ENCODE measurements around the gene RAI1.

Gene RAI1

DNA sequence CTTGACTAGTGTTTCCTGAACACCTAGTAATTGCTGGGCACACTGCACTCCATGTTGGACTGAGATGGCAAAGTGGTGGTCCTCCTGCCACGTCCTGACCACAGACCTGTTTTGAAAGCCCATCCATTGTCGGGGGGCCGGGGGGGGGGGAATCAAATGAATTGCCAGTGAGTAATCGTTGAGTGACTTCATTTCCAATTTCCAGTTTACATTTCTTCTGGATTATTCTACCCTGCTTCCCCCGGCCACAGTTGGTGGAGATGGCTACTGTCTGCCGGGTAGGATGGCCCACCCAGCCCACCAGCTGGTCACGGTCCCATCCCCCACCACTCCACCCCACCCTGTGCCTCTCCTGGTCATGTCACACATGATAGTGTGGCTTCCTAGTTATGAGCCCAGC lies 18.2 kb downstream of the RAI1 start:
- no peak for DNase-seq (ENCODE audit: low spot score)

GRCh38 chr17:17700251-17700969 lies 19.2 kb downstream of the RAI1 start:
- TF ChIP-seq, protein P1, sequence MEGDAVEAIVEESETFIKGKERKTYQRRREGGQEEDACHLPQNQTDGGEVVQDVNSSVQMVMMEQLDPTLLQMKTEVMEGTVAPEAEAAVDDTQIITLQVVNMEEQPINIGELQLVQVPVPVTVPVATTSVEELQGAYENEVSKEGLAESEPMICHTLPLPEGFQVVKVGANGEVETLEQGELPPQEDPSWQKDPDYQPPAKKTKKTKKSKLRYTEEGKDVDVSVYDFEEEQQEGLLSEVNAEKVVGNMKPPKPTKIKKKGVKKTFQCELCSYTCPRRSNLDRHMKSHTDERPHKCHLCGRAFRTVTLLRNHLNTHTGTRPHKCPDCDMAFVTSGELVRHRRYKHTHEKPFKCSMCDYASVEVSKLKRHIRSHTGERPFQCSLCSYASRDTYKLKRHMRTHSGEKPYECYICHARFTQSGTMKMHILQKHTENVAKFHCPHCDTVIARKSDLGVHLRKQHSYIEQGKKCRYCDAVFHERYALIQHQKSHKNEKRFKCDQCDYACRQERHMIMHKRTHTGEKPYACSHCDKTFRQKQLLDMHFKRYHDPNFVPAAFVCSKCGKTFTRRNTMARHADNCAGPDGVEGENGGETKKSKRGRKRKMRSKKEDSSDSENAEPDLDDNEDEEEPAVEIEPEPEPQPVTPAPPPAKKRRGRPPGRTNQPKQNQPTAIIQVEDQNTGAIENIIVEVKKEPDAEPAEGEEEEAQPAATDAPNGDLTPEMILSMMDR (IDR thresholded peaks at IDR 0.05; ENCODE audit: extremely low read depth, missing control alignments) = no peak
- no peak for DNase-seq (ENCODE audit: low spot score)

More for the DNA sequence above, 18.2 kb downstream of the RAI1 start:
- TF ChIP-seq, protein P1 (IDR thresholded peaks at IDR 0.05; ENCODE audit: extremely low read depth, missing control alignments) = no peak

DNA sequence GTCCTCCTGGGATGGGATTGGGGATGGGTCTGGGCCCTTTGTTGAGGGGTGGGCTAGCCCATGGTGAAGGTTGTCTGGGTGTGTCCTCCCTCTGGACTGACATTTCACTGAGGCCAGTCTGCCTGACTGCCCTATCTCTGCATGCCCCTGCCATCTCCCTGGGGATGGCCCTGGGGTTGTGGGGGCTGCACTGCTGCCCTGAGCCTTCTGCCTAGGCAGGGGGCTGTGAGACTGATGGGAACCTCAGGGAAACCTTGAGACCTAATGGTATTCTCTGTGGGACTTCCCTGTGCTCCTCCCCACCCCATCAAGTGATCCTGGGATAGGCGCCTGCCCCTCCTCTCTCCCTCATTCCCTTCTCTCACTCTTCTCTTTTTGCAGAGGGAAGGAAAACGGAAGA lies 19.9 kb downstream of the RAI1 start:
- TF ChIP-seq, protein P1 (IDR thresholded peaks at IDR 0.05; ENCODE audit: extremely low read depth, missing control alignments) = no peak
- no peak for DNase-seq (ENCODE audit: low spot score)

DNA sequence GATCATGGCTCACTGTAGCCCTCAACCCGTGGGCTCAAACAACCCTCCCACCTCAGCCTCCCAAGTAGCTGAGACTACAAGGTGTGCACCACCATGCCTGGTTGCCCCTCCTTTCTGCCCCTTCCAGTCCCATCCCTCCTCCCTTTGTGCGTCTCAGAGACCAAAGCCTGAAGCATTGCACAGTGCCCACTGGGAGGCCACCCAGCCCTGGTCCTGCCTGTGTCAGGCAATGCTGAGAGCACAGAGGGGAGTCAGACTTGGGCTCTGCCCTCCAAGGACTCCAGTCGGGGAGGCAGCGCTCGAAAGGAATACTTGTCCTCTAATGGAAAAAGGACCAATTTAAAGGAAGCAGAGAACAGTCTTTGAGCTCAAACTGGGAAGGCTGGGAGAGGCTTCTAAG lies 20.4 kb downstream of the RAI1 start:
- TF ChIP-seq, protein P1 (IDR thresholded peaks at IDR 0.05; ENCODE audit: extremely low read depth, missing control alignments) = no peak
- DNase-seq (ENCODE audit: low spot score) = no peak

- TF ChIP-seq, protein P1 (IDR thresholded peaks at IDR 0.05; ENCODE audit: extremely low read depth, missing control alignments) = no peak
- DNase-seq (ENCODE audit: low spot score) = no peak
Observed at GRCh38 chr17:17702449-17703139, 21.3 kb downstream of the RAI1 start.

DNA sequence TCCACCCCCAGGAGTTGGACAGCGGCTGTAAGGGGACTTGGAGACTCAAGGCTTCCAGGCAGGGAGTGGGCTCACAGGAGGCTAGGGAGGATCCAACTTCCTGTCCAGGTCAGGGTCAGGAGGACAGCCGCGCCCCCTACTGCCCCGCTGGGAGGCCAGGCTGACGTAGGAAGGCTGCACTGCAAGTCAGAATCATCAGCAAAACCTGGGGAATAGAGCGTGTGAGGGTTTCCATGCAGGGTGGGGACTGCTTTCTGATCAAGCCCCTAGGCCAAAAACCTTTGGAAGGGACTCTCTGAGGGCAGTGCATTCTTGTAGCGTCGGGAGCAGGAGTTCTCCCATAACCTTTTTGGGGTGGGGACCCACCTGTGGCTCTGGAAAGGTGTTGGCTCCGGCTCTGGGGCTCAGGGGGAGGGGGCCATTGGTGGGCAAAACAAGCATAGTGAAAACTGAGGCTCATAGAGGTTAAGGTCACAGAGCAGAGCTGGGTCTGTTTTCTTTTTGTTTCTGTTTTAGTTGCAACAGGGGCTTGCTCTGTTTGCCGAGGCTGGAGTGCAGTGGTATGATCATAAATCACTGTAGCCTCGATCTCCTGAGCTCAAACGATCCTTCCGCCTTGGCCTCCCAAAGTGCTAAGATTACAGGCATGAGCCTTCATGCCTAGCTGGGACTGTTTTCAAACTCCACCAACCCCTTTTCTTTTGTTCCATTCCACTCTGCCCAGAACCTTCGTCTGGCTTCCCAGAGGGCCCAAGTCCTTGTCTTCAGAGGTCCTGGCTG lies 22.1 kb downstream of the RAI1 start:
- TF ChIP-seq, protein P1 (IDR thresholded peaks at IDR 0.05; ENCODE audit: extremely low read depth, missing control alignments) = no peak
- no peak for DNase-seq (ENCODE audit: low spot score)

DNA sequence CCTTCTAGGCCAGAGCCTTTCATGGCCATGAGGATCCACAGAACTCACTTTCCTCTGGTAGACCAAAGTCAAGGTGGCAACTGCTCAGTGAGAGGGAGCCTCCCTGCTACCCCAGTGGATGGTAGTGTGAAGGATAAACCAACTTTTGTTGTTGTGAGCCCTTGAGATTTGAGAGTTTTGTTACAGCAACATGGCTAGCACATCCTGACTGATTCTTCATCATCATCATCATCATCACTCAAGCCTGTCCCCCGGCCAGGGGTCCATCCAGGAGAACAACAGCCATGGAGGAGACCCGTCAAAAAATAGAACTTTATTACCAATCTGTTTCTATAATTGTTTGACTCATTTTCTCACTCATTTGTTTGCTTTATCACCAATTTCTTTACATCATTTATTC lies 23.7 kb downstream of the RAI1 start:
- no peak for DNase-seq (ENCODE audit: low spot score)
- TF ChIP-seq, protein P1 (IDR thresholded peaks at IDR 0.05; ENCODE audit: extremely low read depth, missing control alignments) = no peak

All from GM20000 (cell line).